MM.1S (cell line): ENCODE results near the gene NOS3.

Experiments used
- EZH2 ChIP-seq: fragments of 300-600 bp; sonication (generic); optimal IDR thresholded peaks from 2 replicates; pipeline ENCODE3; 2017; ENCODE audit warnings: low read depth, mild to moderate bottlenecking, antibody characterized with exemption, low read length, mixed read lengths
- EZH2phosphoT487 ChIP-seq: fragments of 300-600 bp; sonication (generic); IDR thresholded peaks from 2 replicates; pipeline ENCODE4 v1.6.1; 2018; ENCODE audit warnings: antibody characterized with exemption, low read length
- TF ChIP-seq, protein P1 (sequence below): fragments of 300-600 bp; sonication (generic); IDR thresholded peaks from 2 replicates; pipeline ENCODE4 v1.5.1; 2016; ENCODE audit warnings: antibody characterized with exemption, low read length, mixed read lengths

GRCh38 chr7:150945171-150945852 is 45.5 kb upstream of the NOS3 start:
- TF ChIP-seq, protein P1, sequence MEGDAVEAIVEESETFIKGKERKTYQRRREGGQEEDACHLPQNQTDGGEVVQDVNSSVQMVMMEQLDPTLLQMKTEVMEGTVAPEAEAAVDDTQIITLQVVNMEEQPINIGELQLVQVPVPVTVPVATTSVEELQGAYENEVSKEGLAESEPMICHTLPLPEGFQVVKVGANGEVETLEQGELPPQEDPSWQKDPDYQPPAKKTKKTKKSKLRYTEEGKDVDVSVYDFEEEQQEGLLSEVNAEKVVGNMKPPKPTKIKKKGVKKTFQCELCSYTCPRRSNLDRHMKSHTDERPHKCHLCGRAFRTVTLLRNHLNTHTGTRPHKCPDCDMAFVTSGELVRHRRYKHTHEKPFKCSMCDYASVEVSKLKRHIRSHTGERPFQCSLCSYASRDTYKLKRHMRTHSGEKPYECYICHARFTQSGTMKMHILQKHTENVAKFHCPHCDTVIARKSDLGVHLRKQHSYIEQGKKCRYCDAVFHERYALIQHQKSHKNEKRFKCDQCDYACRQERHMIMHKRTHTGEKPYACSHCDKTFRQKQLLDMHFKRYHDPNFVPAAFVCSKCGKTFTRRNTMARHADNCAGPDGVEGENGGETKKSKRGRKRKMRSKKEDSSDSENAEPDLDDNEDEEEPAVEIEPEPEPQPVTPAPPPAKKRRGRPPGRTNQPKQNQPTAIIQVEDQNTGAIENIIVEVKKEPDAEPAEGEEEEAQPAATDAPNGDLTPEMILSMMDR = no peak
- no peak for TF ChIP-seq EZH2phosphoT487
- no peak for TF ChIP-seq EZH2
